Rectal smooth muscle tissue (tissue), 1 donor: Measurements from ENCODE around the gene ST6GALNAC3.
"Not testable (repeated sequence)": the region's sequence is repeated elsewhere in the genome, so short reads cannot be mapped to it uniquely, and the experiment has no call there.

Experiments
- H3K27ac ChIP-seq: one replicate; pipeline ENCODE4 v1.7.0; 2013; ENCODE audit warnings: low read depth, low read length, inconsistent platforms
- H3K27me3 ChIP-seq: one replicate; pipeline ENCODE4 v1.7.0; 2013; ENCODE audit warnings: low read length; ENCODE audit not compliant: control insufficient read depth, insufficient read depth
- H3K36me3 ChIP-seq: one replicate; pipeline ENCODE4 v1.7.0; 2013; ENCODE audit warnings: low read length; ENCODE audit not compliant: control insufficient read depth, insufficient read depth
- H3K4me1 ChIP-seq: one replicate; pipeline ENCODE4 v1.7.0; 2013; ENCODE audit warnings: low read length; ENCODE audit not compliant: control insufficient read depth, insufficient read depth
- H3K4me3 ChIP-seq: one replicate; pipeline ENCODE4 v1.7.0; 2013; ENCODE audit warnings: low read length
- H3K9ac ChIP-seq: one replicate; pipeline ENCODE4 v1.7.0; 2013; ENCODE audit warnings: low read length

The ST6GALNAC3 gene

DNA sequence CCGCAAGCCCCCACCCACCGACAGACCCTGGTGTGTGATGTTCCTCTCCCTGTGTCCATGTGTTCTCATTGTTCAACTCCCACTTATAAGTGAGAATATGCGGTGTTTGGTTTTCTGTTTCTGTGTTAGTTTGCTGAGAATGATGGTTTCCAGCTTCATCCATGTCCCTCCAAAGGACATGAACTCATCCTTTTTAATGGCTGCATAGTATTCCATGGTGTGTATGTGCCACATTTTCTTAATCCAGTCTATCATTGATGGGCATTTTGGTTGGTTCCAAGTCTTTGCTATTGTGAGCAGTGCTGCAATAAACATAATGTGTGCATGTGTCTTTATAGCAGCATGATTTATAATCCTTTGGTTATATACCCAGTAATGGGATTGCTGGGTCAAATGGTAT is 24.5 kb upstream of the ST6GALNAC3 start:
- H3K9ac ChIP-seq, H3K27ac ChIP-seq, H3K4me3 ChIP-seq, H3K4me1 ChIP-seq, H3K27me3 ChIP-seq, H3K36me3 ChIP-seq: not testable (repeated sequence)

GRCh38 chr1:76053021-76053420 is 21.5 kb upstream of the ST6GALNAC3 start:
- Histone ChIP-seq H3K36me3 (no peaks in the 10 kb centered on the region), H3K27me3 (no peaks in the 10 kb centered on the region), H3K9ac (no peak overlapping the region), H3K4me3 (no peak overlapping the region), H3K4me1 (peaks cover 8% of the 10 kb centered on the region), H3K27ac (no peak overlapping the region)

DNA sequence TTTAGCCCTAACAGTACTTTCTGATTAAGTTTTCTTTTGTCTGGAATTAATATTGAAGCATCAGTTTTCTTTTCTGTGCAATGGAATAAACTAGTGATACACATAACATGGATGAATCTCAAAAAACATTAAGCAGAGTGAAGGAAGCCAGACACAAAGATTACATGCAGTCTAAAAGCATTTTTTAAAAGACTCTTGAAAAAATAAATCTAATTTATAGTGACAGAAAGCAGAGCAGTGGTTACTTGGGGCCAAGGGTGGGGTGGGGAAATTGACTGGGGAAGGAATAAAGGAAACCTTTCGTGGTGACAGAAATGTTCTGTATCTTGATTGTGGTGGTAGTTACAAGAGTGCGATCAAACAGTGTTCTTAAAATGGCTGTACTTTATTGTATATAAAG is 20.2 kb upstream of the ST6GALNAC3 start:
- H3K36me3 ChIP-seq = no peaks in the 10 kb centered on the region
- no peaks in the 10 kb centered on the region for H3K27me3 ChIP-seq
- H3K4me1 ChIP-seq = peaks cover 8% of the 10 kb centered on the region
- H3K27ac ChIP-seq = no peak overlapping the region
- no peak overlapping the region for H3K9ac ChIP-seq
- no peak overlapping the region for H3K4me3 ChIP-seq

DNA sequence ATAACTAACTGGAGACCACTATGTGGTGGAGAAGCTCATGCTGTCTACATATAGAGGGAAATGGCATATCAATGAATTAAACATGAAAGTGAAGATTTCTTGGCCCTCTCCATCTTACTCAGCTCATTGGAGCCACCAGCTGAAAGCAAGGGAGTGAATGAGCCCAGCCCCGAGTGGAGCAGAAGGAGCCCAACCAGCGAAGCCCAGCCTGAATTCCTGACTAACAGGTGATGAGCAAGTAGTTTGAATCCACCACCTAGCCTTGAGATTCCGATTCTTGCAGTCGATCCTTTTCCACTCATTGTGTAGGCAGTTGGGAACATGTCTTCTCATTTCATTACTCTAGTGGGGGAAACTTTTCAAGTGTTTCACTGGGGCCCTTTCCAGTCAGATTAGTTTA is 18.6 kb upstream of the ST6GALNAC3 start:
- Histone ChIP-seq H3K4me1 (peaks cover 8% of the 10 kb centered on the region), H3K27ac (no peak overlapping the region), H3K36me3 (no peaks in the 10 kb centered on the region), H3K27me3 (no peaks in the 10 kb centered on the region), H3K9ac (no peak overlapping the region), H3K4me3 (no peak overlapping the region)

- Histone ChIP-seq H3K27ac (no peak overlapping the region), H3K36me3 (no peaks in the 10 kb centered on the region), H3K4me3 (no peak overlapping the region), H3K27me3 (no peaks in the 10 kb centered on the region), H3K4me1 (no peaks in the 10 kb centered on the region), H3K9ac (no peak overlapping the region)
These were observed 15.1 kb upstream of the ST6GALNAC3 start for GRCh38 chr1:76059451-76059850.

DNA sequence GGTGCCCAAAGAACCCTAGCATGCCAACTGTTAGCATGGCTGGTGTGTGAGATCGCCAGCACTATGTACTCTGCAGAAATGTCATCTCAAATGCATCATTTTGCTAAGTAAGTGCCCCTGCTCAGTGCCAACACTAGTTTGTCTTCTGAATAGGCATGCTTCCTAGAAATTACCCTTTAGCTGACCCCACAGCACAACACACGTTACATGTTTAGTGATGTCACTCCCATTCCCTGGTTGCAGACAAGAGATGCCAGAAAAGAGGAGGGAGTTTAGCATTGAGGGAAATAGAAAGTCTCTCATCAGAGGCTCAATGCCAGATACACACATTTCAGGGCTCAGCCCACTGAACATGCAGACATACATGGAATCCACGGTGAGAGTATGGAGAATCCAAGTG is 9.3 kb upstream of the ST6GALNAC3 start:
- Histone ChIP-seq H3K27ac (no peak overlapping the region), H3K36me3 (no peaks in the 10 kb centered on the region)

DNA sequence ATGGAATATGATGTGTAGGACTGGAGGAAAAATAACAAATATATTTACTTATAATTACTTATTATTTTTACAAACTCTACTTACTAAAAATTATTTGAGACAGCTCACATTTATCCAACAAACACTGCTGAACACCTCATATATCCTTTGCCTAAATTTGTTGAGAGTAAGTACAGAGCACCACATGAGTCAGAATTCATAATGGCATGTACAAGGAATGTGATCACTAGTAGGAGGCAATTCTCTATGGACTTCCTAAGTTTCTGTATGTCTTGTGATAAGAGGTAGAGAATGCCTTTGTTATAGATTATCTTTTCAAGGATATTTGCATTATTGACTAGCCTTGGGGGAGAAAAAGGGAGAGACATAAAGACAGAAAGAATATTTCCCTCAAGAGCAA is 8.2 kb upstream of the ST6GALNAC3 start:
- Histone ChIP-seq H3K27ac (no peak overlapping the region), H3K4me1 (no peaks in the 10 kb centered on the region), H3K27me3 (no peaks in the 10 kb centered on the region), H3K9ac (no peak overlapping the region), H3K36me3 (no peaks in the 10 kb centered on the region), H3K4me3 (no peak overlapping the region)

More for the DNA sequence above, 9.3 kb upstream of the ST6GALNAC3 start:
- no peak overlapping the region for H3K4me3 ChIP-seq
- H3K9ac ChIP-seq = no peak overlapping the region
- no peaks in the 10 kb centered on the region for H3K4me1 ChIP-seq
- no peaks in the 10 kb centered on the region for H3K27me3 ChIP-seq

DNA sequence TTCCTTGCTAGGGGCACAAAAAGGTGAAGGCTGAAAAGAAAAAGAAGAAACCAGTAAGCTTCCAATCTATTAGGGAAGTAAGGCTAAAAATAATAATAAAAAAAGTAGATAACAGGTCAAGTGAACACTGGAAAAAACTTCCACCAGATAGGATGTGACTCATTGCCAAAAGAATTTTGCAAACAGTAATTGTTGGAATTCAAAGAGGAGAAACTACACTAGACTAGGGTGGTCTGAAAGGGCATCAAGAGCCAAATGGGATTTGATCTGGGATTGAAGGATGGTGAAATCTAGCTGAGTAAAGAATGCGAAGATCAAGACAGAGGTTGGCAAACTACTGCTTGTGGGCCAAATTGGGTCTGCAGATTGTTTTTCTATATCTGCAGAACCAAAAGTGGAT is 6.0 kb upstream of the ST6GALNAC3 start:
- no peak overlapping the region for H3K4me3 ChIP-seq
- H3K27me3 ChIP-seq = no peaks in the 10 kb centered on the region
- no peak overlapping the region for H3K27ac ChIP-seq
- no peak overlapping the region for H3K9ac ChIP-seq
- H3K36me3 ChIP-seq = no peaks in the 10 kb centered on the region
- no peaks in the 10 kb centered on the region for H3K4me1 ChIP-seq

DNA sequence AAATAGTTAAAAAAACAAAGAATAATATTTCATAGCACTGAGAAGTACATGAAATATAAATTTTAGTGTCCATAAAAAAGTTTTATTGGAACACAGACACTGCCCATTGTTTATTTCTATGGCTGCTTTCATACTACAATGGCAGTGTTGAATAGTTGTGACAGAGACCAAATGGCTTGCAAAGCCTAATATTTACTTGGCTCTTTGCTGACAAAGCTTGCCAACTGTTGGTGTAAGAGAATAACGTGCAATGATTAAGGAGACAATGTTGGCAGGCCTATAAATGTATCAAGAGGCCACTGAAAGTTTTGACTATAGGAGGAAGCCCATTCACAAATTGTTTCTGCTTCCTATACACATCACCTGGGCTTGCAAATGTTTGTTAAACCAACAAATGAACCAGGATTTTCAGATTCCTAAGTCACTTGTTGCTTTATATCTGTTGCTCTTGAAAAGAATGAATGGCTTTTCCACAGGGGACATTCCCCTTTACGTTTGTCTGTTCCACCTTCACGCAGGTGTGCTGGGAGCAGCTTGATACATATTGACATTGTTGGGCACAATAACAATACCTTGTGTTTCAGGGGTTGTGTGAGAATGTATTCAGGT is 5.5 kb upstream of the ST6GALNAC3 start:
- Histone ChIP-seq H3K4me3 (no peak overlapping the region), H3K9ac (no peak overlapping the region), H3K27me3 (no peaks in the 10 kb centered on the region), H3K36me3 (no peaks in the 10 kb centered on the region), H3K4me1 (no peaks in the 10 kb centered on the region), H3K27ac (no peak overlapping the region)

GRCh38 chr1:76070538-76070937 is 4.0 kb upstream of the ST6GALNAC3 start:
- no peaks in the 10 kb centered on the region for H3K36me3 ChIP-seq
- no peaks in the 10 kb centered on the region for H3K27me3 ChIP-seq
- H3K27ac ChIP-seq = no peak overlapping the region
- H3K4me3 ChIP-seq = no peak overlapping the region
- peaks cover 5% of the 10 kb centered on the region for H3K4me1 ChIP-seq
- H3K9ac ChIP-seq = no peak overlapping the region

- Histone ChIP-seq H3K4me1 (peaks cover 6% of the 10 kb centered on the region), H3K27me3 (no peaks in the 10 kb centered on the region), H3K27ac (no peak overlapping the region), H3K36me3 (no peaks in the 10 kb centered on the region), H3K4me3 (no peak overlapping the region), H3K9ac (no peak overlapping the region)
These were observed 1.1 kb upstream of the ST6GALNAC3 start for GRCh38 chr1:76073481-76073880.

GRCh38 chr1:76075188-76075489 is 593 bp downstream of the ST6GALNAC3 start:
- Histone ChIP-seq H3K4me3 (peak overlapping the region; percentile 93), H3K4me1 (peaks cover 6% of the 10 kb centered on the region), H3K36me3 (no peaks in the 10 kb centered on the region), H3K27me3 (no peaks in the 10 kb centered on the region), H3K9ac (no peak overlapping the region), H3K27ac (no peak overlapping the region)

DNA sequence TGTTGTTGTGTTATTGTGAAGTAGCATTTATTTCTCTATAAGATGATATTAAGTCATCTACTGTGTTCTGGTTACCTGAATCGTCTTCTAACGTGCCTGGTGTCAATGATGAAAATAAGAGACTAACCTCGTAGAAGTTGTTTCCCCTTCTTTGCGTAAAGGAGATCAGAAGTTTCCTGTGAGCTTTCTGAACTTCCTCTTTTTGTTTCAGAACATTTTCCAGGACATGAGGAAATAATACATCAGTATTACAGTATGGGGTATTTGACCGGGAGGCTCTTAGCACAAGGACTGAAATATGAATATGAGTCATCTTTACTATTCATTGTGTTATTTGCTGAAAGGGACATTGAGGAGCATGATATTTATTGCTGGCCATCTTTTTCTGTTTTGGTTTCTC is 1.3 kb downstream of the ST6GALNAC3 start:
- no peaks in the 10 kb centered on the region for H3K27me3 ChIP-seq
- H3K27ac ChIP-seq = peak overlapping the region; percentile 27
- no peak overlapping the region for H3K9ac ChIP-seq
- no peak overlapping the region for H3K4me3 ChIP-seq
- peaks cover 7% of the 10 kb centered on the region for H3K4me1 ChIP-seq
- H3K36me3 ChIP-seq = no peaks in the 10 kb centered on the region
